Neuronal stem cell (in vitro differentiated cells): ENCODE results near the gene SCRN3.
"Not testable (repeated sequence)": the region's sequence is repeated elsewhere in the genome, so short reads cannot be mapped to it uniquely, and the experiment has no call there.

Source experiments
- DNase-seq: peaks from one replicate; pipeline ENCODE4 v3.0.0-alpha.2; 2013; ENCODE audit warnings: low spot score
- H2AFZ ChIP-seq: one replicate; pipeline ENCODE4 v1.6.1; 2013; ENCODE audit warnings: mild to moderate bottlenecking, low read length, inconsistent platforms
- H2AK5ac ChIP-seq: 2 replicates; pipeline ENCODE4 v1.6.1; 2013; ENCODE audit warnings: low read depth, mild to moderate bottlenecking, inconsistent platforms, low read length, moderate library complexity, mixed read lengths
- H2BK120ac ChIP-seq: 2 replicates; pipeline ENCODE4 v1.6.1; 2013; ENCODE audit warnings: low read depth, mild to moderate bottlenecking, inconsistent platforms, low read length, moderate library complexity, mixed read lengths
- H2BK12ac ChIP-seq: one replicate; pipeline ENCODE4 v1.6.1; 2013; ENCODE audit warnings: low read length, inconsistent platforms
- H2BK15ac ChIP-seq: 2 replicates; pipeline ENCODE4 v1.6.1; 2013; ENCODE audit warnings: mild to moderate bottlenecking, low read length, inconsistent platforms, mixed read lengths
- H2BK5ac ChIP-seq: one replicate; pipeline ENCODE4 v1.6.1; 2013; ENCODE audit warnings: inconsistent platforms, mild to moderate bottlenecking, low read length, moderate library complexity
- H3K14ac ChIP-seq: one replicate; pipeline ENCODE4 v1.6.1; 2013; ENCODE audit warnings: low read length, inconsistent platforms
- H3K18ac ChIP-seq: 2 replicates; pipeline ENCODE4 v1.6.1; 2013; ENCODE audit warnings: low read length, inconsistent platforms
- H3K23ac ChIP-seq: 2 replicates; pipeline ENCODE4 v1.6.1; 2013; ENCODE audit warnings: low read depth, mild to moderate bottlenecking, mixed read lengths, low read length, inconsistent platforms; ENCODE audit not compliant: poor library complexity
- H3K27ac ChIP-seq: replicated peaks from 3 replicates; pipeline ENCODE4 v1.5.1; 2013; ENCODE audit warnings: low read length, inconsistent platforms
- H3K27me3 ChIP-seq, 3 experiments: 2 replicates each; pipeline ENCODE4 v1.6.1; 2013; ENCODE audit warnings: low read length in 3 of 3, mild to moderate bottlenecking in 2 of 3, inconsistent platforms in 1 of 3, low read depth in 1 of 3, mixed read lengths in 1 of 3, moderate library complexity in 1 of 3; ENCODE audit not compliant: control insufficient read depth in 3 of 3, insufficient read depth in 3 of 3
- H3K36me3 ChIP-seq, 2 donors: replicated peaks in 1 of 2; 2 replicates each; pipeline ENCODE4 v1.6.1; 2013; ENCODE audit warnings: low read length in 2 of 2; ENCODE audit not compliant: control insufficient read depth in 2 of 2, insufficient read depth in 2 of 2
- H3K4ac ChIP-seq: 2 replicates; pipeline ENCODE4 v1.6.1; 2013; ENCODE audit warnings: inconsistent platforms, mild to moderate bottlenecking, low read length, moderate library complexity
- H3K4me1 ChIP-seq, 2 donors: 1 replicate in 1 of 2; 2 replicates in 1 of 2; pipeline ENCODE4 v1.6.1; 2013; ENCODE audit warnings: low read length in 2 of 2, low read depth in 1 of 2; ENCODE audit not compliant: control insufficient read depth in 2 of 2, insufficient read depth in 1 of 2
- H3K4me2 ChIP-seq: one replicate; pipeline ENCODE4 v1.6.1; 2013; ENCODE audit warnings: mild to moderate bottlenecking, low read length, inconsistent platforms; ENCODE audit not compliant: insufficient read depth, poor library complexity, severe bottlenecking
- H3K4me3 ChIP-seq, 2 donors: 2 replicates each; pipeline ENCODE4 v1.5.1; 2013; ENCODE audit warnings: low read length in 2 of 2, mild to moderate bottlenecking in 2 of 2, inconsistent platforms in 1 of 2, moderate library complexity in 1 of 2
- H3K79me1 ChIP-seq: one replicate; pipeline ENCODE4 v1.6.1; 2013; ENCODE audit warnings: low read depth, mild to moderate bottlenecking, inconsistent platforms, low read length, moderate library complexity
- H3K9ac ChIP-seq: one replicate; pipeline ENCODE4 v1.6.1; 2013; ENCODE audit warnings: mild to moderate bottlenecking, low read depth, low read length, inconsistent platforms; ENCODE audit not compliant: poor library complexity
- H3K9me3 ChIP-seq, 2 donors: replicated peaks in 1 of 2; 2 replicates each; pipeline versions ENCODE3 to v1.6.1; 2013; ENCODE audit warnings: low read length in 2 of 2, mild to moderate bottlenecking in 2 of 2, inconsistent platforms in 1 of 2, low read depth in 1 of 2, mixed read lengths in 1 of 2, moderate library complexity in 1 of 2; ENCODE audit not compliant: control insufficient read depth in 2 of 2, insufficient read depth in 1 of 2
- H4K8ac ChIP-seq: one replicate; pipeline ENCODE4 v1.6.1; 2013; ENCODE audit warnings: low read depth, mild to moderate bottlenecking, inconsistent platforms, low read length, moderate library complexity
- H4K91ac ChIP-seq: one replicate; pipeline ENCODE4 v1.6.1; 2013; ENCODE audit warnings: low read length, low read depth, mild to moderate bottlenecking, inconsistent platforms; ENCODE audit not compliant: poor library complexity
- WGBS, 2 donors: extraction: QIAGEN DNeasy Blood & Tissue Kit; methylation state at CpG; one replicate each; pipeline ENCODE4 v1.1.7; 2013; ENCODE audit warnings: missing lambda C conversion rate in 2 of 2, mixed read lengths in 1 of 2; ENCODE audit not compliant: insufficient read length in 2 of 2, insufficient replicate concordance in 1 of 2; ENCODE audit errors: extremely low coverage in 2 of 2; 5-methylcytosine and 5-hydroxymethylcytosine counted together

The SCRN3 gene

GRCh38 chr2:174399171-174399570 lies 3.6 kb downstream of the SCRN3 start:
- no CpG with 5 or more reads among the region's 1 CpG for WGBS, 2 donors
- Histone ChIP-seq H3K18ac (no peak overlapping the region), H3K4me3 (no peak overlapping the region), H2AFZ (no peak overlapping the region), H2AK5ac (no peak overlapping the region), H2BK120ac (no peak overlapping the region), H4K8ac (no peak overlapping the region), H2BK15ac (no peak overlapping the region), H2BK12ac (no peak overlapping the region), H3K9ac (no peak overlapping the region), H3K27me3 (no peaks in the 10 kb centered on the region), H3K4me1 (peaks cover 1 to 3% of the 10 kb centered on the region in 2 donors), H3K4me2 (no peak overlapping the region), H2BK5ac (no peak overlapping the region), H3K9me3 (peaks cover 0 to 3% of the 10 kb centered on the region in 2 donors), H3K23ac (no peak overlapping the region), H4K91ac (no peak overlapping the region), H3K79me1 (no peaks in the 10 kb centered on the region), H3K27ac (no peak overlapping the region), H3K4ac (no peak overlapping the region), H3K36me3 (peaks cover 0 to 40% of the 10 kb centered on the region in 2 donors), H3K14ac (no peak overlapping the region)
- DNase-seq, result no peak

DNA sequence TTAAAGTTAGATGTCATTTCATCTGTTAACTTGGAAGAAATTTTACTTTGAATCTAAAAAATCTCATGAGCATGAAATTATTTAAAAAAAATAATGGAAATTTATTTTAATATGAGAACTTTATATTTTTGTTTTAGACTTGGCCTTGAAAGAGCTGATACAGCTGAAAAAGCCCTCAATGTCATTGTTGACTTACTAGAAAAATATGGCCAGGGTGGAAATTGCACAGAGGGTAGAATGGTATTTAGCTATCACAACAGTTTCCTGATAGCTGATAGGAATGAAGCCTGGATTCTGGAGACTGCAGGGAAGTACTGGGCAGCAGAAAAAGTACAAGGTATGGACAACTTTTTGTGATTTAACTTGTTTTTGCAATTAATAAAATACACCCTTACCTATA lies 5.3 kb downstream of the SCRN3 start:
- H3K23ac ChIP-seq, result no peak overlapping the region
- H3K79me1 ChIP-seq, result no peaks in the 10 kb centered on the region
- no peak overlapping the region for H2BK12ac ChIP-seq
- H2BK120ac ChIP-seq, result no peak overlapping the region
- H3K9me3 ChIP-seq, result peaks cover 0 to 4% of the 10 kb centered on the region in 2 donors
- H2BK15ac ChIP-seq, result no peak overlapping the region
- H4K91ac ChIP-seq, result no peak overlapping the region
- H3K4me2 ChIP-seq, result no peak overlapping the region
- no peak overlapping the region for H2BK5ac ChIP-seq
- peaks cover 0 to 40% of the 10 kb centered on the region in 2 donors for H3K36me3 ChIP-seq
- H2AK5ac ChIP-seq, result no peak overlapping the region
- no peak overlapping the region for H3K9ac ChIP-seq
- H3K27me3 ChIP-seq, result no peaks in the 10 kb centered on the region
- H4K8ac ChIP-seq, result no peak overlapping the region
- H3K27ac ChIP-seq, result no peak overlapping the region
- H2AFZ ChIP-seq, result no peak overlapping the region
- H3K4me3 ChIP-seq, result no peak overlapping the region
- peaks cover 0 to 1% of the 10 kb centered on the region in 2 donors for H3K4me1 ChIP-seq
- no peak overlapping the region for H3K4ac ChIP-seq
- DNase-seq, result no peak
- no peak overlapping the region for H3K14ac ChIP-seq
- H3K18ac ChIP-seq, result no peak overlapping the region

- Histone ChIP-seq H2BK5ac (no peak overlapping the region), H2AFZ (no peak overlapping the region), H3K4me2 (no peak overlapping the region), H3K23ac (no peak overlapping the region), H2BK120ac (no peak overlapping the region), H2BK15ac (no peak overlapping the region), H4K8ac (no peak overlapping the region), H3K27me3 (no peaks in the 10 kb centered on the region), H3K4me3 (no peak overlapping the region), H3K79me1 (no peaks in the 10 kb centered on the region), H3K9me3 (peaks cover 0 to 4% of the 10 kb centered on the region in 2 donors), H2AK5ac (no peak overlapping the region), H3K36me3 (peaks cover 0 to 40% of the 10 kb centered on the region in 2 donors), H3K14ac (no peak overlapping the region), H3K4ac (no peak overlapping the region), H3K27ac (no peak overlapping the region), H3K18ac (no peak overlapping the region), H3K9ac (no peak overlapping the region), H3K4me1 (no peaks in the 10 kb centered on the region), H4K91ac (no peak overlapping the region), H2BK12ac (no peak overlapping the region)
- DNase-seq, result no peak
These were observed 8.1 kb downstream of the SCRN3 start for GRCh38 chr2:174403628-174404027.

DNA sequence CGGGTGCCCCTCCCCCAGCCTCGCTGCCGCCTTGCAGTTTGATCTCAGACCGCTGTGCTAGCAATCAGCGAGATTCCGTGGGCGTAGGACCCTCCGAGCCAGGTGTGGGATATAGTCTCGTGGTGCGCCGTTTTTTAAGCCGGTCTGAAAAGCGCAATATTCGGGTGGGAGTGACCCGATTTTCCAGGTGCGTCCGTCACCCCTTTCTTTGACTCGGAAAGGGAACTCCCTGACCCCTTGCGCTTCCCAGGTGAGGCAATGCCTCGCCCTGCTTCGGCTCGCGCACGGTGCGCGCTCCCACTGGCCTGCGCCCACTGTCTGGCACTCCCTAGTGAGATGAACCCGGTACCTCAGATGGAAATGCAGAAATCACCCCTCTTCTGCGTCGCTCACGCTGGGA lies 14.5 kb downstream of the SCRN3 start:
- not testable (repeated sequence) for H2BK5ac ChIP-seq, H3K27ac ChIP-seq, H3K9me3 ChIP-seq, DNase-seq, H2BK12ac ChIP-seq, H4K8ac ChIP-seq, H2BK15ac ChIP-seq, H2BK120ac ChIP-seq, H3K9ac ChIP-seq, H2AK5ac ChIP-seq, H3K4me2 ChIP-seq, H3K18ac ChIP-seq, H3K23ac ChIP-seq, H3K79me1 ChIP-seq, H3K14ac ChIP-seq, H4K91ac ChIP-seq, H3K4me1 ChIP-seq, H3K4ac ChIP-seq, H3K27me3 ChIP-seq
- H3K36me3 ChIP-seq, result peaks cover 0 to 17% of the 10 kb centered on the region in 2 donors
- peak overlapping the region in 1 of 2 donors; percentile 40 for H3K4me3 ChIP-seq
- no CpG with 5 or more reads among the region's 31 CpGs for WGBS, 2 donors
- peak overlapping the region; percentile 66 for H2AFZ ChIP-seq
